Measurements from ENCODE around the gene SCRN2.

DNA sequence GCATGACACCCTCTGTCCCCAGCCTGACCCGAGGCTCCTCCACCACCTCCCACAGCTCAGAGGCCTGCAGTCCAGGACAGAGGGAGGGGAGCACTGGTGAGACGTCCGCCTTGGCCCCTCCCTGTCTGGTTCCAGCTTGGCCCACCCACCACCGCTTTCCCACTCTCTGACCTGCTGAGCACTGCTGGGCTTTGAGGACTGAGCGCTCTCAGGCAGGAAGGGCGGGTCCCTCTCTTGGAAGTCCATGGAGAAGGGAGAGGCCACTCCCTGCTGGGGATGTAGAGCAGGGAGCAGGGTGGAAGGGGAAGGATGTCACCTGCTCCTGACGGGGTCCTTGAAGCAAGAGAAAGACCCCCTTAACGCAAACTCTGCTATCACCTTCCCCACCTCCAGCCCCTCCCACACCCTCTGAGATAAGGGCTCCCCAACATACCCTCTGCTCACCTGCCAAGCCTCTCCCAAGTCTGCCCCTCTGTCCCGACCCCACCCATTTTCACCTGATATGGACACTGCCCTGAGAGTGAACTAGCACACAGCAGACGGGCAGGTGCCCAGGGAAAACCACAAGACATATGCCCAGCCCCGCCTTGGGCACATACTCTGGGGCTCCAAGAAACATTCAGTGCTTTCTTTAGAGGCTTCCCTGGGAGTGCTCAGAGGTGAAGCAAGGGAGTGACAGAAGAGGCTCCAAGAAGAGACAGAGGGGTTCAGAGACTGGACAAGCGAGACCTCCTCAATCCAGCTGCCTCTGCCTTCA lies 20.9 kb downstream of the SCRN2 start:
- TF ChIP-seq EZH2 (IDR thresholded peaks at IDR 0.05; ENCODE audit: borderline replicate concordance, low read length): no peak
- TF ChIP-seq, protein P1, sequence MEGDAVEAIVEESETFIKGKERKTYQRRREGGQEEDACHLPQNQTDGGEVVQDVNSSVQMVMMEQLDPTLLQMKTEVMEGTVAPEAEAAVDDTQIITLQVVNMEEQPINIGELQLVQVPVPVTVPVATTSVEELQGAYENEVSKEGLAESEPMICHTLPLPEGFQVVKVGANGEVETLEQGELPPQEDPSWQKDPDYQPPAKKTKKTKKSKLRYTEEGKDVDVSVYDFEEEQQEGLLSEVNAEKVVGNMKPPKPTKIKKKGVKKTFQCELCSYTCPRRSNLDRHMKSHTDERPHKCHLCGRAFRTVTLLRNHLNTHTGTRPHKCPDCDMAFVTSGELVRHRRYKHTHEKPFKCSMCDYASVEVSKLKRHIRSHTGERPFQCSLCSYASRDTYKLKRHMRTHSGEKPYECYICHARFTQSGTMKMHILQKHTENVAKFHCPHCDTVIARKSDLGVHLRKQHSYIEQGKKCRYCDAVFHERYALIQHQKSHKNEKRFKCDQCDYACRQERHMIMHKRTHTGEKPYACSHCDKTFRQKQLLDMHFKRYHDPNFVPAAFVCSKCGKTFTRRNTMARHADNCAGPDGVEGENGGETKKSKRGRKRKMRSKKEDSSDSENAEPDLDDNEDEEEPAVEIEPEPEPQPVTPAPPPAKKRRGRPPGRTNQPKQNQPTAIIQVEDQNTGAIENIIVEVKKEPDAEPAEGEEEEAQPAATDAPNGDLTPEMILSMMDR (conservative IDR thresholded peaks at IDR 0.05 in 1 of 2, IDR thresholded peaks at IDR 0.05 in 1 of 2; ENCODE audit: extremely low read depth in 1 of 2, insufficient read depth in 1 of 2, low read depth in 1 of 2, low read length in 2 of 2): no peak
